Tibial nerve (tissue), 4 donors: ENCODE measurements around the gene HMGN2. TPM values are rescaled to one million over a fixed set of nuclear protein-coding genes. Genes with fewer than 3 reads are reported as not detected.

ENCODE experiments used
- DNase-seq, 2 donors: peaks; one replicate each; pipeline ENCODE4 v3.0.0-alpha.2; 2019; ENCODE audit warnings: low spot score in 2 of 2
- H3K27ac ChIP-seq, 4 donors: fragments of 200-600 bp; sonication (generic) in 3 of 4; one replicate each; pipeline ENCODE4 v1.5.1; 2017 to 2019; ENCODE audit warnings: mild to moderate bottlenecking in 1 of 4
- H3K27me3 ChIP-seq, 2 donors: fragments of 200-600 bp; sonication (generic) in 1 of 2; one replicate each; pipeline versions ENCODE4 v1.5.1 to v1.6.0; 2017 to 2019
- H3K36me3 ChIP-seq, 3 donors: fragments of 200-600 bp; sonication (generic); one replicate each; pipeline ENCODE4 v1.5.1; 2018 to 2019
- H3K4me1 ChIP-seq, 4 donors: fragments of 200-600 bp; sonication (generic) in 3 of 4; one replicate each; pipeline ENCODE4 v1.5.1; 2017 to 2019
- H3K4me3 ChIP-seq, 4 donors: fragments of 200-600 bp; sonication (generic) in 3 of 4; one replicate each; pipeline ENCODE4 v1.5.1; 2017 to 2019; ENCODE audit warnings: mild to moderate bottlenecking in 1 of 4, moderate library complexity in 1 of 4
- H3K9me3 ChIP-seq, 4 donors: fragments of 200-600 bp; sonication (generic) in 3 of 4; one replicate each; pipeline ENCODE4 v1.5.1; 2017 to 2019
- EP300 ChIP-seq, 2 donors: sonication (generic); formaldehyde crosslinking; IDR thresholded peaks; one replicate each; pipeline ENCODE4 v1.6.1; 2017; ENCODE audit warnings: antibody characterized with exemption in 2 of 2, mild to moderate bottlenecking in 1 of 2
- POLR2A ChIP-seq, 2 donors: fragments of 450-650 bp; IDR thresholded peaks; one replicate each; pipeline ENCODE4 v1.6.1; 2017; ENCODE audit warnings: antibody characterized with exemption in 2 of 2, mild to moderate bottlenecking in 2 of 2, moderate library complexity in 2 of 2
- WGBS, 2 donors: methylation state at CpG; one replicate each; pipeline ENCODE4 v1.1.5; 2018; 5-methylcytosine and 5-hydroxymethylcytosine counted together
- total RNA-seq, 4 donors: library from RNA; depleted of rRNA; stranded (reverse); fragments of >200 nt; gene quantifications; one replicate each; pipeline ENCODE4 v1.1.0, GENCODE V29; 2016
- TF ChIP-seq, protein P1 (sequence below), 5 experiments: fragments of 200-600 bp in 3 of 5; fragments of 450-650 bp in 2 of 5; sonication (generic) in 3 of 5; IDR thresholded peaks; one replicate each; pipeline ENCODE4 v1.5.1; 2016 to 2019; ENCODE audit warnings: antibody characterized with exemption in 5 of 5, mild to moderate bottlenecking in 3 of 5, moderate library complexity in 2 of 5

The HMGN2 gene
- total RNA-seq, 4 donors from 2014 or later = 165 to 237 (median 207) TPM

DNA sequence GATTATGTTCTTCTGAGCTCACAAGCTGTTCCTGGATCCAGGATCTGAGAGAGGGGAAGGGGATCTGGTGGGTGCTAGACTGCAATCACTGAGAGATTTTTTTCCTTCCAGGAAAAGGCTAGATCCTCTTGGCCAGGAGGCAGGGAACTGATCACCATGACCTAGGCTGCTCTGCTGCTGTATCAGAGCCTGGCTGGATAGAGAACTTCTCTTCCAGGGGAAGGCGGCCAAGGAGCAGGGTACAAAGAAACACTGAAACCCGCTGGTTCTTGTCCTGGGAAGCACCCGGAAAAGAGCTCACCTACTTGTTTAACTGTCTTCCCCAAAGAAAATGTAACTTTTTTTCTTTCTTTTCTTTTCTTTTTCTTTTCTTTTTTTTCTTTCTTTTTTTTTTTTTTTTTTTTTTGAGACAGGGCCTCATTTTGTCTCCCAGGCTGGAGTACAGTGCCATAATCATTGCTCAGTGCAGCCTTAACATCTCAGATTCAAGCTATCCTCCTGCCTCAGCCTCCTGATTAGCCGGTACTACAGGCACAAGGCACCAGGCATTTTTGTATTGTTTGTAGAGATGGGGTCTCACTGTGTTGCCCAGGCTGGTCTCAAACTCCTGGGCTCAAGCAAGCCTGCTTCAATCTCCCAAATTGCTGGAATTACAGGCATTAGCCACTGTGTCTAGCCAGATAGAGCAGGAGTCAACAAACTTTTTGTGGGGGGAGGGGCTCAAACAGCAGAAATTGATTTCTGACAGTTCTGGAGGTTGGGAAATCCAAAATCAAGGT, 44.9 kb downstream of the HMGN2 start:
- Histone ChIP-seq H3K36me3 (no peaks in the 10 kb centered on the region), H3K27ac (no peak overlapping the region), H3K27me3 (no peaks in the 10 kb centered on the region), H3K4me3 (no peak overlapping the region), H3K4me1 (no peaks in the 10 kb centered on the region), H3K9me3 (no peaks in the 10 kb centered on the region)
- DNase-seq = no peak
- TF ChIP-seq, protein P1, sequence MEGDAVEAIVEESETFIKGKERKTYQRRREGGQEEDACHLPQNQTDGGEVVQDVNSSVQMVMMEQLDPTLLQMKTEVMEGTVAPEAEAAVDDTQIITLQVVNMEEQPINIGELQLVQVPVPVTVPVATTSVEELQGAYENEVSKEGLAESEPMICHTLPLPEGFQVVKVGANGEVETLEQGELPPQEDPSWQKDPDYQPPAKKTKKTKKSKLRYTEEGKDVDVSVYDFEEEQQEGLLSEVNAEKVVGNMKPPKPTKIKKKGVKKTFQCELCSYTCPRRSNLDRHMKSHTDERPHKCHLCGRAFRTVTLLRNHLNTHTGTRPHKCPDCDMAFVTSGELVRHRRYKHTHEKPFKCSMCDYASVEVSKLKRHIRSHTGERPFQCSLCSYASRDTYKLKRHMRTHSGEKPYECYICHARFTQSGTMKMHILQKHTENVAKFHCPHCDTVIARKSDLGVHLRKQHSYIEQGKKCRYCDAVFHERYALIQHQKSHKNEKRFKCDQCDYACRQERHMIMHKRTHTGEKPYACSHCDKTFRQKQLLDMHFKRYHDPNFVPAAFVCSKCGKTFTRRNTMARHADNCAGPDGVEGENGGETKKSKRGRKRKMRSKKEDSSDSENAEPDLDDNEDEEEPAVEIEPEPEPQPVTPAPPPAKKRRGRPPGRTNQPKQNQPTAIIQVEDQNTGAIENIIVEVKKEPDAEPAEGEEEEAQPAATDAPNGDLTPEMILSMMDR (IDR thresholded peaks at IDR 0.05) = no peak
- TF ChIP-seq EP300 (IDR thresholded peaks at IDR 0.05) = no peak
- TF ChIP-seq POLR2A (IDR thresholded peaks at IDR 0.05) = no peak
- 88 to 90% methylated on average over 4 of the region's 4 CpGs for WGBS, 2 donors

DNA sequence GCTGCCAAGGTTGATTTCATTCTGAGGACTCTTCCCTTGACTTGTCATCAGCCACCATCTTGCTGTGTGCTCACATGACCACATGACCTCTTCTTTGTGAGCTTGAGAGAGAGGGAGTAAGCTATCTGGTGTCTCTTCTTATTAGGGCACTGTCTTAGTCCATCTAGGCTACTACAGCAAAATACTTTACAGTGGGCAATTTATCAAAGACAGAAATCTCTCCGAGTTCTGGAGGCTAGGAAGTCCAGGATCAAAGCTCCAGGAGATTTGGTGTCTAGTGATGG, 45.5 kb downstream of the HMGN2 start:
- Histone ChIP-seq H3K27ac (no peak overlapping the region), H3K36me3 (no peaks in the 10 kb centered on the region), H3K9me3 (no peaks in the 10 kb centered on the region), H3K4me1 (no peaks in the 10 kb centered on the region), H3K27me3 (no peaks in the 10 kb centered on the region), H3K4me3 (no peak overlapping the region)
- 88 to 100% methylated on average over 1 of the region's 1 CpG for WGBS, 2 donors
- TF ChIP-seq POLR2A (IDR thresholded peaks at IDR 0.05) = no peak
- no peak for TF ChIP-seq EP300 (IDR thresholded peaks at IDR 0.05)
- TF ChIP-seq, protein P1 (IDR thresholded peaks at IDR 0.05) = no peak
- no peak for DNase-seq

DNA sequence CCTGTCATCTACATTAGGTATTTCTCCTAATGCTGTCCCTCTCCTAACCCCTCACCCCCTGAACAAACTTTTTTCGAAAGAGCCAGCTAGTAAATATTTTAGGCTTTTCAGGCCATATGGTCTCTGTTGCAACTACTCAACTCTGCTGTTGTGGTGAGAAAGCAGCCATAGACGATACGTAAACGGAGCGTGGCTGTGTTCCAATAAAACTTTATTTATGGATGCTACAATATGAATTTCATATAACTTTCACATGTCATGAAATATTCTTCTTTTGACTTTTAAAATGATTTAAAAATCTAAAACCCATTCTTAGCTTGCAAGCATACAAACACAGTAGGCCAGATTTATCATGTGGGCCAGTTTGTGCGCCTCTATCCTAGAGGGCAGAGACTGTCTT, 46.1 kb downstream of the HMGN2 start:
- Histone ChIP-seq H3K4me1 (no peaks in the 10 kb centered on the region), H3K27ac (no peak overlapping the region), H3K9me3 (no peaks in the 10 kb centered on the region), H3K4me3 (no peak overlapping the region), H3K36me3 (no peaks in the 10 kb centered on the region), H3K27me3 (no peaks in the 10 kb centered on the region)
- TF ChIP-seq EP300 (IDR thresholded peaks at IDR 0.05) = no peak
- TF ChIP-seq, protein P1 (IDR thresholded peaks at IDR 0.05) = no peak
- whole genome bisulfite sequencing, 2 donors = 87 to 88% methylated on average over 6 of the region's 6 CpGs
- no peak for DNase-seq

DNA sequence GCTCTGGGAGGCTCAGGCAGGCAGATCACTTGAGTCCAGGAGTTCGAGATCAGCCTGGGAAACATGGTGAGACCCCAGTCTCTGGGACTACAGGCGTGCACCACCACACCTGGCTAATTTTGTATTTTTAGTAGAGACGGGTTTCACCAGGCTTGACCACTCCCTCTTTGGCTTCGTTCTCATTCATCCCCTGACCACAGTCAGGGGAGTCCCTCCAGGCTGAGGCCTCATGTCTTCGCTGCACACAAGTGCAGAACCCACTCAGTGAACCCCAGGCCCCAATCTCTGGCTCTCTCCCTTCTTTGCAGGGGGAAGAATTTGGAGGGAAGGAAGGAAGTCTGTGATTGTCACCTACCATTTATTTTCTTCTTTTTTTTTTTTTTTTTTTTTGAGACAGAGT, 48.1 kb downstream of the HMGN2 start:
- Histone ChIP-seq H3K4me1 (no peaks in the 10 kb centered on the region), H3K36me3 (no peaks in the 10 kb centered on the region), H3K27me3 (peaks cover 0 to 9% of the 10 kb centered on the region in 2 donors), H3K9me3 (no peaks in the 10 kb centered on the region), H3K27ac (no peak overlapping the region), H3K4me3 (no peak overlapping the region)
- TF ChIP-seq, protein P1 (IDR thresholded peaks at IDR 0.05) = no peak
- TF ChIP-seq EP300 (IDR thresholded peaks at IDR 0.05) (no peak), POLR2A (IDR thresholded peaks at IDR 0.05) (no peak)
- DNase-seq = no peak
- 83 to 86% methylated on average over 5 of the region's 5 CpGs for WGBS, 2 donors

DNA sequence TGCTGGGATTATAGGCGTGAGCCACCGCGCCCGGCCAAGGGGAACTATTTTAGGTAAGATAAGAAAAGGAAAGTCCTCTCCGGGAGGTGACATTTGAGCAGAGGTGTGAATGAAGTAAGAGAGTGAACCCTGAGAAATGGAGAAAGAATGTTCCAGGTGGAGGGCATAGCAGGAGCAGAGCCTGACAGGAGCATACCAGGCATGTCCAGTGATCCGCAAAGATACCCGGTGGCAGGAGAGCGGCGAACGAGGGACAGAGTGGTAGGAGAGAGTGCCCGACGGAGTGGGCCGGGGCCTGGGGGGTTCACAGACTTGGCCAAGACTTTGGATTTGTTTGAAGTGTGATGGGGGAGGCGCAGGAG, 49.4 kb downstream of the HMGN2 start:
- H3K4me1 ChIP-seq = no peaks in the 10 kb centered on the region
- TF ChIP-seq POLR2A (IDR thresholded peaks at IDR 0.05) (no peak), EP300 (IDR thresholded peaks at IDR 0.05) (no peak)
- TF ChIP-seq, protein P1 (IDR thresholded peaks at IDR 0.05) = no peak
- H3K9me3 ChIP-seq = no peaks in the 10 kb centered on the region
- 70 to 77% methylated on average over 14 of the region's 14 CpGs for WGBS, 2 donors
- H3K4me3 ChIP-seq = no peak overlapping the region
- no peaks in the 10 kb centered on the region for H3K36me3 ChIP-seq
- no peak for DNase-seq
- H3K27ac ChIP-seq = no peak overlapping the region
- H3K27me3 ChIP-seq = peaks cover 0 to 9% of the 10 kb centered on the region in 2 donors
